Body of pancreas (tissue), 4 donors: ENCODE results near the gene SNCG. TPM values are rescaled to one million over a fixed set of nuclear protein-coding genes. Genes with fewer than 3 reads are reported as not detected.
A peak's percentile ranks its signal among the peaks of the same experiment; 100 is the strongest.

Source experiments
- ATAC-seq: fragments of 150-250 bp; one replicate; pipeline ENCODE4 v1.9.1; 2016
- DNase-seq, 4 donors: peaks; one replicate each; pipeline ENCODE4 v3.0.0-alpha.2; 2019
- H3K27ac ChIP-seq, 4 donors: fragments of 200-600 bp; sonication (generic); 1 replicate in 3 of 4; 2 replicates in 1 of 4; pipeline versions ENCODE4 v1.5.1 to v1.6.1; 2016 to 2019; ENCODE audit warnings: mild to moderate bottlenecking in 1 of 4, mixed read lengths in 1 of 4, moderate library complexity in 1 of 4
- H3K27me3 ChIP-seq, 2 donors: fragments of 200-600 bp; sonication (generic); one replicate each; pipeline ENCODE4 v1.6.0; 2016; ENCODE audit warnings: mild to moderate bottlenecking in 1 of 2
- H3K36me3 ChIP-seq, 2 donors: fragments of 200-600 bp; sonication (generic); replicated peaks in 1 of 2; 2 replicates each; pipeline ENCODE4 v1.5.1; 2016; ENCODE audit warnings: low read depth in 2 of 2; ENCODE audit not compliant: insufficient read depth in 1 of 2
- H3K4me1 ChIP-seq: fragments of 200-600 bp; sonication (generic); one replicate; pipeline ENCODE4 v1.6.0; 2016
- H3K4me3 ChIP-seq, 2 donors: fragments of 200-600 bp; sonication (generic); 1 replicate in 1 of 2; 2 replicates in 1 of 2; pipeline ENCODE4 v1.5.1; 2016 to 2019
- H3K9me3 ChIP-seq, 3 donors: fragments of 200-600 bp; sonication (generic); 1 replicate in 2 of 3; 2 replicates in 1 of 3; pipeline ENCODE4 v1.5.1; 2016
- CTCF ChIP-seq, 7 experiments: fragments of 450-650 bp in 4 of 7; fragments of 200-600 bp in 3 of 7; sonication (generic) in 3 of 7; IDR thresholded peaks; one replicate each; pipeline ENCODE4 v1.5.1; 2016 to 2019; ENCODE audit warnings: antibody characterized with exemption in 7 of 7
- POLR2A ChIP-seq, 3 donors: fragments of 450-650 bp; IDR thresholded peaks; one replicate each; pipeline ENCODE4 v1.6.1; 2016; ENCODE audit warnings: antibody characterized with exemption in 3 of 3, mild to moderate bottlenecking in 2 of 3
- WGBS, 2 donors: methylation state at CpG; one replicate each; pipeline ENCODE4 v1.1.5; 2017; 5-methylcytosine and 5-hydroxymethylcytosine counted together
- intact Hi-C: fragments of 100-400 bp; cut with DNase I; formaldehyde crosslinking; loops from one replicate; pipeline ENCODE4 v1.15.1; 2023
- total RNA-seq, 2 donors: library from RNA; depleted of rRNA; stranded (reverse); fragments of >200 nt; gene quantifications; one replicate each; pipeline ENCODE4 v1.1.0, GENCODE V29; 2016

Gene SNCG
- total RNA-seq, 2 donors from 2014 or later, result 2.6 to 3.0 TPM

DNA sequence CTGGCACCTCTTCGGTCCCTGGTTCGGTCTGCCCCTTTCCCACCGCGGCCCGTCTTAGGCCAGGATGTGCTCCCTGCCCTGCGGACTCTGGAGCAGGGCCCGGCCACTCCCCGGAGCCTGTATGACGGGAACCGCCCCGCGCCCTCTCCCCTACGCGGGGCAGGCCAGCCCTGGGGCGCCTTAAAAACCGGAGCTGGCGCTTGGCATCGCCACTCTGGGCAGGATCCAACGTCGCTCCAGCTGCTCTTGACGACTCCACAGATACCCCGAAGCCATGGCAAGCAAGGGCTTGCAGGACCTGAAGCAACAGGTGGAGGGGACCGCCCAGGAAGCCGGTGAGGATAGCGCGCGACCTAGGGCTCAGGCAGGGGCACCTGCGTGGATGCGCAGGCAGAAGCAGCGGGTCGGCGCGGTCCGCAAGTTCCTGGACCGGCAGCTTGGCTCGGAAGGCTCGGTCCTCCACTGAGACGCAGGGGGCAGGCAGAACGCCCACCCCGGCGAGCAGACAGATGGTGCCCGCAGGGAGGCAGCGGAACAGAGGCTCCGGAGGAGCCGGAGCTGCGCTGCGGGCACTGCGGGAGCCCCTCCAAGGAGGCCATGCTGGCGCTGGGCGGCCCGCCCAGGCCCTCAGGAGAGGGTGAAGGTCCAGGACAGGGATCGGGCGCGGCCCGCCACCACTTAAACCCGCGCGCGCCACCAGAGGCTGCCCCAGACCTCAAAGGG is 10.0 kb downstream of the SNCG start, which contains the start of gene ADIRF:
Gene ADIRF (plus strand): TSS at position 212 of the 723 bp plus-strand sequence. CDS start 63 bp downstream, at position 275.
- no peaks in the 10 kb centered on the region for H3K27me3 ChIP-seq
- TF ChIP-seq CTCF (IDR thresholded peaks at IDR 0.05) (no peak), POLR2A (IDR thresholded peaks at IDR 0.05) (peak; percentile 22 to 69 (median 36))
- H3K9me3 ChIP-seq, result no peaks in the 10 kb centered on the region
- no peak within 1 kb of the TSS for H3K4me3 ChIP-seq
- 31 to 46% methylated on average over 20 to 53 of the region's 59 CpGs for WGBS, 2 donors
- H3K27ac ChIP-seq, result peak within 1 kb of the TSS; percentile 18 to 99 (median 93)
- peaks cover 56% of the 10 kb centered on the region for H3K4me1 ChIP-seq
- no peak for ATAC-seq
- no peaks in the 10 kb centered on the region for H3K36me3 ChIP-seq
- DNase-seq, result peak in 3 of 4 donors; percentile 59 to 75 (median 72)
- intact Hi-C loops, result no loop called here

DNA sequence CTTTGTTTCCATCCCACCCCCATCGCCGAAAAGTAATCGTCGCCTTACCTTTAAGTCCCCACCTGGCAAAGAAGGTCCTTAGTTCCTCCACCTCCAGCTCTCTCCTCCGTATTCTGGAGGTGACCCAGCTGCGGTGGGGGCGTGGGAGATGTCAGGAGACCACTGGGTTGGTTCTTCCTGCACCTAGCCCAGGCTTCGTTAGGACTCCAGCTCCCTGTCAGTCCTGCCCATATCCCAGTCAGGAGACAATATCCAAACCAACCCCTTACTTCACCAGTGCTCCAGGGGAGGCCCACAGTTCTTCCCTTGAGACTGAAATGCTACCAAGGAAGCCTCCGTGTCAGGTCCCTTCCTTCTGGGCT is 10.6 kb downstream of the SNCG start:
- TF ChIP-seq CTCF (IDR thresholded peaks at IDR 0.05) (no peak), POLR2A (IDR thresholded peaks at IDR 0.05) (no peak)
- 53 to 59% methylated on average over 9 of the region's 9 CpGs for WGBS, 2 donors
- Histone ChIP-seq H3K27me3 (no peaks in the 10 kb centered on the region), H3K27ac (peak overlapping the region in 3 of 4 donors; percentile 91 to 99 (median 95)), H3K4me3 (no peak overlapping the region), H3K36me3 (no peaks in the 10 kb centered on the region), H3K4me1 (peaks cover 56% of the 10 kb centered on the region), H3K9me3 (no peaks in the 10 kb centered on the region)
- DNase-seq (no peak), ATAC-seq (no peak)
- intact Hi-C loops, result no loop called here

DNA sequence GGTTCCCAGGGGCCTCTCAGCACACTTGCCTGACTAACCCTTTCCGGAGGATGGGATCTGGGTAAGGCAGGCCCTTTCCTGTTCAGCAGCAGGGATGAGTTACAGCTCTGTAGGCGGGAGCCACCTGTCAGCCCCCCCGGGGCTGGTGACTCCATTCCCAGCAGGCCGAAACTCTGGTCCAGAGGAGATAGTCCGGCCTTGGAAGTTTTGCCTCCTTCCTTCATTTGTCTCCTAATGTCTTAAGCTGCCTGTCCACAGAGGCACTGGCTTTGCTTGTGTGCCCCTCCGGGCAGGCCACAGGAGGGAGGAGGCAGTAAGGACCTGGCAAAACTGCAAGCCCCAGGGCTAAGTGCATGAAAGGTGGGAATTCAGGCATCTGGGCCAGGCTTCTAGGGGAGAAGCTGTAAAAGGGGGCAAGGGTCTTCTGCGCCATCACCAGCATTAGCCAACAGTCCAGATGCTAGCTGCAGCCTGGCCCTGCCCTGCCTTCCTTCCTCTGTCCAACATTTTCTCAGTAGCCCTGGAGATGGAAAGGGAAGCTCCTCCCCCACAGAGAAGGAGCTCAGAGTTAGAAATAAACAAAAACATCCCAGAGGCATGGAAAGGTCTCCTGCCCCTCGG is 11.1 kb downstream of the SNCG start:
- peaks cover 56% of the 10 kb centered on the region for H3K4me1 ChIP-seq
- DNase-seq, result no peak
- no peaks in the 10 kb centered on the region for H3K27me3 ChIP-seq
- H3K9me3 ChIP-seq, result no peaks in the 10 kb centered on the region
- TF ChIP-seq POLR2A (IDR thresholded peaks at IDR 0.05), result no peak
- no peak for TF ChIP-seq CTCF (IDR thresholded peaks at IDR 0.05)
- intact Hi-C loops, result no loop called here
- no peak overlapping the region for H3K4me3 ChIP-seq
- H3K36me3 ChIP-seq, result no peaks in the 10 kb centered on the region
- no peak for ATAC-seq
- WGBS, 2 donors, result 76 to 92% methylated on average over 2 to 8 of the region's 8 CpGs
- H3K27ac ChIP-seq, result peak overlapping the region; percentile 12 to 99 (median 93)

DNA sequence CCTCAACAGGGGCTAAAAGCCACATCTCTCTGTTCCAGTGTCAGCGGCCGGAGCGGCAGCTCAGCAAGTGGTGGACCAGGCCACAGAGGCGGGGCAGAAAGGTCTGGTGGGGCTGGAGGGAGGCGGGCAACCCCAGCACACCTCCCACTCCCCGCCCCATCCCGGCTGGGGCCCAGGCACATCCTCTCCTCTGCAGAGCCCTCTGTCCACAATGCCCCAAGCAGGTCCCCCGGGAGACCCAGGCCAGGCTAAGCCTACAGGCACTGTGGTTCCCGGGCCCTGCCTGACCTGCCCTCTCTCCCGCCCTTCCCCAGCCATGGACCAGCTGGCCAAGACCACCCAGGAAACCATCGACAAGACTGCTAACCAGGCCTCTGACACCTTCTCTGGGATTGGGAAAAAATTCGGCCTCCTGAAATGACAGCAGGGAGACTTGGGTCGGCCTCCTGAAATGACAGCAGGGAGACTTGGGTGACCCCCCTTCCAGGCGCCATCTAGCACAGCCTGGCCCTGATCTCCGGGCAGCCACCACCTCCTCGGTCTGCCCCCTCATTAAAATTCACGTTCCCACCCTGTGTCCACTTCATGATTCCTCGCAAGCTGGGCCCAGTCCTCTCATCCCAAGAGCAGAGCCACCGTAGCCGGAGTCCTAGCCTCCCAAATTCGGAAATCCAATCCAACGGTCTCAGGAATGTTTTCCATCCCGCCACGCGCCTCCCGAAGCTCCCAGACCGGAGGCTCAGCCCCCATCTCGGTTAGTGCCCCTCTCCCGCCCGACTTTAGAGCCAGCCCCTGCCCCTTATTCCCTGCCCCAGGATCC is 12.0 kb downstream of the SNCG start:
- H3K4me1 ChIP-seq, result peaks cover 56% of the 10 kb centered on the region
- 13 to 29% methylated on average over 21 to 30 of the region's 30 CpGs for WGBS, 2 donors
- peak; percentile 12 for ATAC-seq

More for the DNA sequence above, 12.0 kb downstream of the SNCG start:
- Histone ChIP-seq H3K27me3 (no peaks in the 10 kb centered on the region), H3K9me3 (no peaks in the 10 kb centered on the region), H3K27ac (peak overlapping the region; percentile 88 to 99 (median 93)), H3K36me3 (no peaks in the 10 kb centered on the region), H3K4me3 (peak overlapping the region; percentile 4 to 71)
- peak; percentile 55 to 75 (median 70) for DNase-seq
- no peak for TF ChIP-seq CTCF (IDR thresholded peaks at IDR 0.05)
- peak in 2 of 3 donors; percentile 0 to 18 for TF ChIP-seq POLR2A (IDR thresholded peaks at IDR 0.05)
- intact Hi-C loops, result no loop called here
